HFF-Myc (cell line): ENCODE results near the gene RALGPS2.

ENCODE experiments used
- DNase-seq: peaks from one replicate; pipeline ENCODE4 v3.0.0-alpha.2; 2011; ENCODE audit warnings: low read depth; ENCODE audit errors: extremely low read depth
- H3K4me3 ChIP-seq: replicated peaks from 2 replicates; pipeline ENCODE4 v1.5.1; 2011; ENCODE audit warnings: low read depth, mild to moderate bottlenecking, control low read depth, low read length
- CTCF ChIP-seq: IDR thresholded peaks from 2 replicates; pipeline ENCODE4 v1.5.1; 2012; ENCODE audit warnings: mild to moderate bottlenecking, low read depth, low read length, control low read depth; ENCODE audit errors: missing control alignments

The RALGPS2 gene

GRCh38 chr1:178953538-178954324 is 228.7 kb downstream of the RALGPS2 start:
- DNase-seq: no peak
- H3K4me3 ChIP-seq: no peak overlapping the region
- TF ChIP-seq CTCF: no peak

DNA sequence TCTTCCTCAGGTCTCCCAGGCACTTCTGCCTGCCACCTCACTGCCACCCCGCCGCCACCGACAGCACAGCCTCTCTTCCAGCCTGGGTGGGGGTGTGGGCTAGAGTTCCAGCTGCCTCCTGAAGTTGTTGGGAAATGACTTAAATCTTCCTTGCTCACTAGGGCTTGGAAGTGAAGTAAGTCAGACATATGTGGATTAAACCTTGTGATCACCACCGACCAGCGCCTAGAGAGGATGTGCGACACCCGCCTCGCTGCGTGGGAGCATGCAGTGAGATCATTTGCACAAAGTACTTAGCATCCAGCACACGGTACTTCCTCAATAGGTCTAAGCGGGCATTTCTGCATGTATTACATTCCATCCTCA is 229.3 kb downstream of the RALGPS2 start:
- TF ChIP-seq CTCF: no peak
- no peak for DNase-seq
- H3K4me3 ChIP-seq: no peak overlapping the region

DNA sequence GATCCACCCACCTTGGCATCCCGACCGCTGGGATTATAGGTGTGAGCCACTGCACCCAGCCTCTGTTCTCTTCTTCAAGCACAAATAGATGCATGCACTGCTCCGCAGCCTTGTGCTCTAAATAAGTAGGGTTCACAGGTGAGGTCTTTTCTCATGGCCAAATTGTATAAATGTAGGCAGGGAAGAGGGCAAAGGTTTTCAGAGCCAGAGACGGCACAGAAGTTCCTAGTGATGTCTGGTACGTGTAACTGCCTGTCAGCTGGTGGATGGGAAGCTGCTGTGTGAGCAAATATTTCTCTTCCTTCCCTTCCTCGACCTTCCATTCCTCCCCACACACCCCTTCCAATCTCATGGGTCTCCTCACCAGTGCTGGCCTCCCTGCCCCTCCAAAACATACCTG is 229.9 kb downstream of the RALGPS2 start:
- TF ChIP-seq CTCF: no peak
- H3K4me3 ChIP-seq: no peak overlapping the region
- no peak for DNase-seq

- no peak overlapping the region for H3K4me3 ChIP-seq
- no peak for DNase-seq
- no peak for TF ChIP-seq CTCF
Measured at GRCh38 chr1:178955391-178955954, 230.4 kb downstream of the RALGPS2 start.

DNA sequence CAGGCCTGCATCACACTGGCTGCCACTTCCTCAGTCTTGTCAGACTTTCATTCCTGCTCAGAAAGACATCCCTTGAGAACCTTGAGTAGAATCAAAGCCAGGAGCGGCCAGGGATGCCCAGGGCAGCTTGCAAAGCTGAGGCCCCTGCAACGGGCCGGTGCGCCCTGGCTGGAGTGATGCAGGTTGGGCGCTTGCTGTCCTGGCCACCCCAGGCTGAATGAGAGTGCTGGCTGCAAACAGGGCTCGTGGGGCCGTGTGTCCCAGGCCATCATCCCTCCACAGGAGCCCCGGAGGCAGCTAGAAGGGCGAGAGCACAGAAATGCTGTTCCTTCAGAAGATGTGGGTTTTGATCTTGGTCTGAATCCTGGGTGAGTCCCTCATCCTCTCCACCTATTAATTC is 233.4 kb downstream of the RALGPS2 start:
- no peak for TF ChIP-seq CTCF
- H3K4me3 ChIP-seq: no peak overlapping the region
- no peak for DNase-seq

GRCh38 chr1:178959543-178960460 is 234.8 kb downstream of the RALGPS2 start:
- DNase-seq: no peak
- no peak for TF ChIP-seq CTCF
- no peak overlapping the region for H3K4me3 ChIP-seq
